Peyer's patch (tissue), 4 donors: Measurements from ENCODE around the gene SRGAP2B.
"Not testable (repeated sequence)": the region's sequence is repeated elsewhere in the genome, so short reads cannot be mapped to it uniquely, and the experiment has no call there.

Source experiments
- CTCF ChIP-seq, 6 experiments: fragments of 450-650 bp in 4 of 6; fragments of 200-600 bp in 2 of 6; sonication (generic) in 1 of 6; IDR thresholded peaks; one replicate each; pipeline ENCODE4 v1.5.1; 2017 to 2019; ENCODE audit warnings: antibody characterized with exemption in 6 of 6, mild to moderate bottlenecking in 3 of 6, moderate library complexity in 1 of 6
- POLR2A ChIP-seq, 2 donors: fragments of 450-650 bp; IDR thresholded peaks; one replicate each; pipeline ENCODE4 v1.5.1; 2017; ENCODE audit warnings: antibody characterized with exemption in 2 of 2, mild to moderate bottlenecking in 2 of 2, moderate library complexity in 2 of 2

DNA sequence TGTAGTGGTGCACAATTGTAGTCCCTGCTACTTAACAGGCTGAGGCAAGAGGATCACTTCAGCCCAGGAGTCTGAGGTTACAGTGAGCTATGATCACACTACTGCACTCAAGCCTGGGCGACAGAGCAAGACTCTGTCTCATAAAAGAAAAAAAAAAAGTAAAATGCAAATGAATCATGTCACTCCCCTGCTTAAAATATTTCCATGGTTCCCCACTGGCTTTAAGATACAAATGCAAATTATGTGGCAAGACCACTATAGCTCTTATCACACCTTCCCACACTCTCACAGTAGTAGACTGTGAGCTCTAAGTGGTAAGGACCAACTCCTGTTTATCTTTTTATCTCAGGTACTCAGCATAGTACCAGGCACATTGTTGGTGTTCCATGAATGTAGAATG, 53.6 kb downstream of the SRGAP2B start:
- TF ChIP-seq CTCF, POLR2A (IDR thresholded peaks at IDR 0.05): not testable (repeated sequence)
